HG03432 (cell line): ENCODE data around the gene RUSC2.
"Not testable (repeated sequence)": the region's sequence is repeated elsewhere in the genome, so short reads cannot be mapped to it uniquely, and the experiment has no call there.

Experiments
- ATAC-seq: cut with Tn5 transposase; IDR thresholded peaks from one replicate; pipeline ENCODE4 v1.9.1; 2021; ENCODE audit warnings: mild to moderate bottlenecking, moderate library complexity; ENCODE audit not compliant: unreplicated experiment

Gene RUSC2, protein sequence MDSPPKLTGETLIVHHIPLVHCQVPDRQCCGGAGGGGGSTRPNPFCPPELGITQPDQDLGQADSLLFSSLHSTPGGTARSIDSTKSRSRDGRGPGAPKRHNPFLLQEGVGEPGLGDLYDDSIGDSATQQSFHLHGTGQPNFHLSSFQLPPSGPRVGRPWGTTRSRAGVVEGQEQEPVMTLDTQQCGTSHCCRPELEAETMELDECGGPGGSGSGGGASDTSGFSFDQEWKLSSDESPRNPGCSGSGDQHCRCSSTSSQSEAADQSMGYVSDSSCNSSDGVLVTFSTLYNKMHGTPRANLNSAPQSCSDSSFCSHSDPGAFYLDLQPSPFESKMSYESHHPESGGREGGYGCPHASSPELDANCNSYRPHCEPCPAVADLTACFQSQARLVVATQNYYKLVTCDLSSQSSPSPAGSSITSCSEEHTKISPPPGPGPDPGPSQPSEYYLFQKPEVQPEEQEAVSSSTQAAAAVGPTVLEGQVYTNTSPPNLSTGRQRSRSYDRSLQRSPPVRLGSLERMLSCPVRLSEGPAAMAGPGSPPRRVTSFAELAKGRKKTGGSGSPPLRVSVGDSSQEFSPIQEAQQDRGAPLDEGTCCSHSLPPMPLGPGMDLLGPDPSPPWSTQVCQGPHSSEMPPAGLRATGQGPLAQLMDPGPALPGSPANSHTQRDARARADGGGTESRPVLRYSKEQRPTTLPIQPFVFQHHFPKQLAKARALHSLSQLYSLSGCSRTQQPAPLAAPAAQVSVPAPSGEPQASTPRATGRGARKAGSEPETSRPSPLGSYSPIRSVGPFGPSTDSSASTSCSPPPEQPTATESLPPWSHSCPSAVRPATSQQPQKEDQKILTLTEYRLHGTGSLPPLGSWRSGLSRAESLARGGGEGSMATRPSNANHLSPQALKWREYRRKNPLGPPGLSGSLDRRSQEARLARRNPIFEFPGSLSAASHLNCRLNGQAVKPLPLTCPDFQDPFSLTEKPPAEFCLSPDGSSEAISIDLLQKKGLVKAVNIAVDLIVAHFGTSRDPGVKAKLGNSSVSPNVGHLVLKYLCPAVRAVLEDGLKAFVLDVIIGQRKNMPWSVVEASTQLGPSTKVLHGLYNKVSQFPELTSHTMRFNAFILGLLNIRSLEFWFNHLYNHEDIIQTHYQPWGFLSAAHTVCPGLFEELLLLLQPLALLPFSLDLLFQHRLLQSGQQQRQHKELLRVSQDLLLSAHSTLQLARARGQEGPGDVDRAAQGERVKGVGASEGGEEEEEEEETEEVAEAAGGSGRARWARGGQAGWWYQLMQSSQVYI (N-terminal part only)

DNA sequence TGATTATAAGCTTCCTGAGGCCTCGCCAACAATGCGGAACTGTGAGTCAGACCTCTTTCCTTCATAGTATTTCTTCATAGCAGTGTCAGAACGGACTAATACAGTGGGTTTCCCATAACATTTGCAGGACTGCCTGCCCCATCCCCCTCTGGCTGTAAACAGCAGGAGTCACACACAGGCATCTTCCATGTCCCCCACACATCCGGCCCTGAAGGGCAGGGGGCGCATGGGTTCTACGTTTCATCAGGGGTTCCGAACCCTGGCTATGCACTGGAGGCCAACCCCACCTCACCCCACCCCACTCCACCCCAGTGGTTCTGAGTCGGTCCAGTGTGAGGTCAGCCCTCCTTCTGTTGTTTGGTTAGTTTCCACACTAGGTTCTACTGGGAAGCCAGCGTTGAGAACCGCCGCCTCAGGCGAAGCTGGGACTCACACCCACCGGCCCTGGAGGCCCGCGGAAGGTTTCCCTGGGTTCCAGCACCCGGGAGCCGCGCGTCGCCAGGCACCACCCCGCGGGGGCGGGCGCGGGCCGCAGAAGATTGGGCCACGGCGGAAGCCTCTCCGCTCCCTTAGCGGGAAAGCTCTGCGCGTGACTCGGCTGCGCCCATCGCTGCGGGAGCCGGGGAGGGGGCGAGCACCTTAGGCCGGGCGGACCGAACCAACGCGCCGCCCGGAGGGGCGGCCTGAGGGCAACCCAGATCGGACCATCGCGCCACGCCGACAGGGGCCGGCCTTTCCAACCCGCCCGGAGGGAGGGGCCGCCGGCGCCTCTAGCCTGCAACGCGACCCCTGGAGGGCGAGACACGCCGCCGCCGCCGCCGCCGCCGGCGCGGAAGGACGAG, at the start of gene RUSC2:
Gene RUSC2, plus strand, starts transcription at position 799 of the 842 bp plus-strand sequence. CDS start 56,411 bp downstream, outside the sequence.
- ATAC-seq: peak; percentile 48

DNA sequence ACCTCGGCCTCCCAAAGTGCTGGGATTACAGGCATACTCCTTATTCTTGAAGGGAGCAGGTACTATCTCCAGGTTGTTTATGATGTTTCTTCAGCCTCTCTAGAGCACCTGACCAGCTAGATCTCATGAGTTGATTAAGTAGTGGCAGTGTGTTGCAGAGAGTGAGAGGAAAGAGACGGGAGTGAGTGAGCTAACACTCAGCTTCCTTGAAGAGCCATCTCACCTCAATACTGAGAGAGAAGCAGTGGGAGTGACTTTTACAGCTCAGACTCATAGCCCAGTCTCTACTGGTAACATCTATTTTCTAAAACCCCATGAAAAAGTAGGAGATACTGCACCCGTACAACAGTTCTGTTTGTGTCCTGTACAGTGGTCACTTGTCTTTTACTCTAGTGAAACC, 43.9 kb upstream of the RUSC2 start:
- ATAC-seq: no peak

DNA sequence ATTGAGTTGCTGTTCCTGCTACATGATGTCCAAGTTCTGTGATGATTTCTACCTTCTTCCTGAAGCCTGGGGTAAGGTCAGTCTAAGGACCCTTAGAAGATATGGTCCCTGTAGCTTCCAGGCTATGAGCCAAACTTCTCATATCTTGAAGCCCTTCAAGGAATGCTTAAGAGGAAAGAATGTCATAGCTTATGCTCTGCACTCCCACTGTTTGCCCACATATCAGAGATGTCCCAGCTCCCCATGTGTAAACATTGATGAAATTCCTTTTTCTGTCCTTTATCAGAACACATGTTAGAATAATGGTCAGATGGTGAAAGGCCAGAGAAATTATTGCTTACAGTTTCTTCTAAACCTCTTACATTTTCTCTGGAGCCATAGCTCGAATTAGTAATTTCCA, 41.4 kb upstream of the RUSC2 start:
- no peak for ATAC-seq

DNA sequence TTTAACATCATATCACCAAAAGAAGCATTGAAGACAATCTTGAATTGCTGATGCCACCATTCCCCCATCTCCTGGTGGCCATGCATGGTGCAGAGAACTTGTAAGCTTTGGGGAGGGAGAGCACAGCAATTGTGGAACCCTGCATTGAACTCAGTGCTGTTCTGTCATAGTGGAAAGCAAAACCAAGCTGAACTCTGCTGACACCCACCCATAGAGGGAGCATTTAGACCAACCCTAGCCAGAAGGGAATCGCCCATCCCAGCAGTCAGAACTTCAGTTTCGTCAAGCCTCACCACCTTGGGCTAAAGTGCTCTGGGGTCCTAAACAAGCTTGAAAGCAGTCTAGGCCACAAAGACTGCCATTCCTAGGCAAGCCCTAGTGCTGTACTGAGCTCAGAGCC, 37.4 kb upstream of the RUSC2 start:
- no peak for ATAC-seq

DNA sequence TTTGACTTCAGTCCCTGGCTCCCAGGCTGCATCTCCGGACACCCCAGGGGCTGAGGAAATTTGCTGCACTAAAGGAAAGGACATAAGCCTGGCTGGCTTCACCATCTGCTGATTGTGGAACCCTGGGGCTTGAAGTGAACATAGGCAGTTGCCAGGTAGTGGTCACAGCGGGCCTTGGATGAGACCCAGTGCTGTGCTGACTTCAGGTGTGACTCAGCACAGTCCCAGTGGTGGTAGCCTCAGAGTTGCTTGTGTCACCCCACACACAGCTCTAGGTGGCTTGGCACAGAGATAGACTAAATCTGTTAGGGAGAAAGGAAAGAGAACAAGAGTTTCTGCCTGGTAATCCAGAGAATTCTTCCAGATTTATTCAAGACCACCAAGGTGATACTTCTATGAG, 36.1 kb upstream of the RUSC2 start:
- no peak for ATAC-seq

DNA sequence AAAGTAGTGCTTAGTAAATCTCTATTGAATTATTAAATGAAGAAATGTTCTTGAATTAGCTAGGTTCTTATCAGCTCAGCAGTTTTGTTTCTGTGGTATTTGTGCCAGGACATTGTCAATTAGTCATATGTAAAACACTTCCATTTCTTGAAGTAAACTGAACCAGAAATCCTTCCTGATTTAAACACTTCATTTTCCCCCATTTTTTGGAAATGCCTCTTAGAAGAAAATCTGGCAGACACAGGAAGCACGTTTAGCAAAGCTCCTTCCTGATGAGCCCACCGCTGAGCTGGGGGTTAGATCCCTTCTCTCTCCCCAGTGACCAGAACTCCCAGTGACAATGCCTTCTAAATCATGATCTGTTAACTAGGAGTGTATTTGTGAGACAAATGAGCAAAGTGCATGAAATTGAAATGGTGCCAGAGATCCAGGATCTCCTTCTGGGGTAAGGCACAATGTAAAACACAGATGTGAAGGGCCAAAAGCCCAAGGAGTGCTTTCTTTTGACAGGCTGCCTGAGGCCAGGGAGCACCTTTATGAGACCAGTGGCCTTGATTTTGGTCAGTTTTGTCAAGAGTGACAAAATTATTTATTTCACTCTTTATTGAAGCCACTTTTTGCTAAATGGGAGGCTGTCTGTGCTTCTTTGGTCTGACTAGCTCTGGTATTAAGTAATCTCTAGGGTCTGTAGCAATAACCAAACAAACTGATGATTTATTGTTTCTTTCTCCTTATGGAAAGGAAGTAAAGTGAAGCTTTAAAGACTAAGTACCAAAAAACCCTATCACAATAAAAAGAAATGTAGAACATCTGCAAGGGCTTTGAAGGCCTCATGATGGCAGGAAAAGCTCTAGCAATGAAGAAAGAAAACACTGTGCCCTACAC, 25.5 kb upstream of the RUSC2 start:
- no peak for ATAC-seq

DNA sequence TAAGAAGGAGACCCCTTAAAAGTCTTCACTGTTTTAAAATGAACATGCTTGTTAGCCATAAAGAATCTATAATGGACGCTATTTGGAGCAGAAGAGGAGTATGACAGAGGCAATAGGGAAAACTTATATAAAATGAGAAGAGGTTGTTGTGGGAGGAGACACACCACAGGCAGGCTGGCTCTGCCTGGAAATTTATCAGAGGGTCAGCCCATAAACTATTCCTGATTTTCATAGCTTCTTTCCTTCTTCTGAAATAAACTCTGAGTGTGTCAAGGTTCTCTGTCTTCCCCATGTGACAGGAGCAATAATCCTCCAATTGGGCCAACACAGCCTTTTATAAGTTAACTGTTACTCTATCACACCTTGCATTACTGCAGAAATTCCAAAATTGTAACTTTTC, 19.6 kb upstream of the RUSC2 start:
- no peak for ATAC-seq

DNA sequence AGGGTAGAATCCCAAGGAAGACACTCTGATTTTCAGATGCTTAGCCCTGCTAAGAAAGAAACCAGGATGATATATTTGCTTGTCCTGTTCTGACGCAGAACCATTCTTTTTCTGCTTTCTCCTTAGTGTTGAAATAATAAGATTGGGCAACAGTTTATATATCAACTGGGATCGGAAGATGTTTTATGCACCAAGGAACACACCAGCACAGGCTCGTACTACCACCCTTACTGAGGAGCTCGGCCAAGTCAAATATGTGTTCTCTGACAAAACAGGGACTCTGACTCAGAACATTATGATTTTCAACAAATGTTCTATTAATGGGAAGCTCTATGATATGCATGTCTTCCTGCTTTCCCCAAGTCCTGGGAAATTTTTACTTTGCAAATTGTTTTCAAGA, 19.0 kb upstream of the RUSC2 start:
- no peak for ATAC-seq

DNA sequence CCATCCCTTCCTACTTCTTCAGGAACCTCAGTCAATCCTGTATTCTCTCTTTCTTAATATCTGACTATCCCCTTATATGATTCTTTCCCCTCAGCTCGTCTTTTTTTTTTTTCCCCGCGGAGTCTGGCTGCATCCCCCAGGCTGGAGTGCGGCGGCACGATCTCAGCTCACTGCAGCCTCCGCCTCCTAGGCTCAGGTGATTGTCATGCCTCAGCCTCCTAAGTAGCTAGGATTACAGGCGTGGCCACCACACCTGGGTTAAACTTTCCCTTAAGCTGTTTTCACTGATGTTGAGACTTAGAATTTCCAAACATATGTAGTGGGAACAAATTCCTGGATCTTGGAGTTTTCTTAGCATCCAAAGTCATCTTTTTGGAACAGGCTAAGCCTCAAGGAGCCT, 13.3 kb upstream of the RUSC2 start:
- no peak for ATAC-seq

DNA sequence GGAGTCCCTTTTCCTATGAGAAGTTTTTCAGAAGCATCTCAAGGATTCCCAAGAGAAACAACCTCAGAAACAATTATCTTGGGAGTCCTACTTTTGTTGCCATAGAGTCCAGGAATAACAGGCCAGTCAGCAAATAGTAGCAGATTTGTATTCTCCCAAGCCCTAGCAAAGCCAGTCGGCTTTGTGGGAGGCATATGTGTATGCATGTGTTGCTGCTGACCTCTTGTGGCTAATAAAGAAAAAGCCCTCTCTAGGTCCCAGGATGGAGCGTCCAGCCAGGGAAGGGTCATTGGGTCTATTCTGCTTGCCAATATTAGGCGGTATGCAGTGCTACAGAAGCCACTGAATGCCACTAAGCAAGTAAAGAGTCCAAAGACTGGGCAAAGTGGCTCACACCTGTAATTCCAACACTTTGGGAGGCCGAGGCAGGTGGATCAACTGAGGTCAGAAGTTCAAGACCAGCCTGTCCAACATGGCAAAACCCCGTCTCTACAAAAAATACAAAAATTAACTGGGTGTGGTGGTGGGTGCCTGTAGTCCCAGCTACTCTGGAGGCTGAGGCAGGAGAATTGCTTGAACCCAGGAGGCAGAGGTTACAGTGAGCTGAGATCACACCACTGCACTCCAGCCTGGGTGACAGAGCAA, 12.6 kb upstream of the RUSC2 start:
- not testable (repeated sequence) for ATAC-seq

DNA sequence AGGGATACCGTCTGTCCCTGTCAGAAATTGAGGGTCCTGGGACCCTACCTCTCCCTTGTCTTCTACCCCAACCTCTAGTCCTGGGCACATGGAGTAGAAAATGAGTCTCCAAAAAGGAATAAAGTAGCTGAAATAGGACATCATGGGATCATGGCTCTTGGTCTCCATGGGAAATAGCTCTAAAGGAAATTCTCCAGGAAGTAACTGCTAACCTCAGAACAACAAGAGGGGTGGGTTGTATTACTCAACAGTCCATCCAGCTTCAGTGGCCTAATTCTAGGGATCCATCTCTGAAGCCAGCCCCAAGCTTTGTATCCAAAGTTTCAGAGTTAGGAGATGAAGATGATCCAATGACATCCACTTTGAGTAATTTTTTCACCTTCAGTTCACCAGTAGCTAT, 11.0 kb upstream of the RUSC2 start:
- ATAC-seq: no peak

DNA sequence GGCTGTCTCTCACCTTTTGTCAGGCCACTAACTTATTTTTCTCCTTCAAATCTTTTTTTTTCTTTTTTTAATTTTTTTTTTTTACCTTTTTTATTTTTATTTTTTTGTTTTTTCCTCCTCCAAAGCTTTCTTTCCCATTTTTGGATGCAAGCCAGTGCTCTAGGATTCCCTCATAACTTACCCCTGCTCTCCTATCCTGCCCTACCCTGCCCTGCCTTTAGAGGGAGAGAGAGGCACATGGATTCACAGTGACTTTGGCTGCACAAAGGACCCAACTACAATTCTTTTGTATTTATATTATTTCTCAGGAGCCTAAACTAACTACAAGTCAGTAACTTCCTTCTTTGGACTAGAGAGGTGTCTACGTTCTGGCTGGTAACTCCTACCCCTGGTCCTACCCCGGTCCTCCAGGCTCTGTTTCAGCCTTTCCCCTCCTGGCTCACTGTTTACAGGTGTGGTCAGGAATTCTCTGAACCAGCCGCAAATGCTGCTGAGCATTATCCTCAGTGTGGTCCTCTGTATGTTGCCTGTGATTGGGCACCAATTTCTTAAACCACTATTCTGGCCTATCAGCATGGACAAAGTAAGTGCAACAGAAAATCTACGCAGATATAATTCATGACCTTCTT, 8.4 kb upstream of the RUSC2 start:
- ATAC-seq: no peak

DNA sequence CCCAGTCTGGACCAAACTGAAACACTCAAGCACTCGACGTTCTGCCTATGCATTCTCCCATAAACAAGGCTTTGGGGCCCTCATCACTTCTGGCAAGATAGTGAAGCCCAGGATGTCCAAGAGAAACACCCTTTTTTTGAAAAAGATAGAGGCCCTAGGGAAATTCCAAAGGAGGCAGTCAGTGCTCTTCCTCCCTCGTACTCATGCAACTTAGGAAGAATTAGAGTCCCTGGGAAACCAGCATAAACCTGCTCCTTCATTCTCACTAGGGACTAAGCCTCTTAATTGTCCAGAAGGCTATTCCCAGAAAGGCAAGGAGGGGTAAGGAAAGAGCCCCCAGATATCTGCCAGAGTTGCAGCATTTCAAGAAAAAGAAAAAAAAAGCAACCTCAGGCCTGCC, 7.8 kb upstream of the RUSC2 start:
- no peak for ATAC-seq

DNA sequence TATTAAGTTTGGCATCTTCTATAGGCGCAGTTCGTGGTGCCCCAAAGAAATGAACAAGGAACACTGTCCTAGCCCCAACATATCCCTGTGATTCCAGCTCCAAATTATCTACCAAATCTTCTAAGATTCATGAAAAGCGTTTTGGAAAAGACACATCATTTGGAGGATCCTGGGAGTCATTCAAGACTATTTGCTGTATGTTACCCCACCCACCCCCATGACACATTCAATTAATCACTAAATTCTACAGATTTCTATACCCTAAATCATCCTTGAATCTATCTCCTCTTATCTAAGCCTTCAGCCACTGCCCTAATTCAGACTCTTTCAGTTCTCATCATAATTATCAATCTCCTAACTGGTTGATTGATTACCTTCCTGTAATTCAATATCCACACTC, 5.5 kb upstream of the RUSC2 start:
- ATAC-seq: no peak

DNA sequence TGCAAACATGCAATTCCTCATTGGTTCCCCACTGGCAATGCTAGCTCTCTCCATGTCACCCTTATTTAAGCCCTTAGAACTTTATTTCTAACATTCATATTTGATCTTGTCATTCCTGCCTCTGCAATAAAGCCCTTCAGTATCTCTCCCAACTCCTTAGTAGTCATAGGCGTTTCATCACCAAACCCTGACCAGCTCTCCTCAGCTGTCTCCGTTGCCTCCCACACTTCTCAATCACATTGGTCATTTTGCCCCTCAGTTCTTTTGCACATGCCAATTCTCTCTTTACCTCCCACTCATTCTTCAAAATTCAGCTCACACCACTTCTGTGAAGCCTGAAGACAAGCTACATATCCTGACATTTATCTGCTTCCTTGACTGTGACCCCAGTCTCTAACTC, 2.8 kb upstream of the RUSC2 start:
- no peak for ATAC-seq

DNA sequence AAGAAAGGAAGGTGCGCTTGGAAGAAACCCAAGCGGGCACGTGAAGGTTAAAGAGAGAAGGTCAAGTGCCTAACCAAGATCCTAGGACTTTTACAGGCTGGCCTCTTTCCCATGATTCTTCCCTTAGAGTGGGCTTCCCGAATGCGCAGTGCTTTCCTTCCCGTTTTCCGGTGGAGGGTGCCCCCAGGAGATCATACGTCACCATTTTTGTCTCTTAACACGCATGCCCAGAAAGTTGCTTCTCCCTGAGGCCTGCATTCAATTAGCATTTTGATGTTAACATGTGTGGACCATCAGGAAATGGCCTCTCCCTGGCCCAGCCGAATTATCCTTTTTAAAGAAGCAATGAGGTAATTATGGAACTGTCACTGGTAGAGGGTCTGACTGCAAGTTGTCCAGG, 1.9 kb upstream of the RUSC2 start:
- ATAC-seq: no peak

DNA sequence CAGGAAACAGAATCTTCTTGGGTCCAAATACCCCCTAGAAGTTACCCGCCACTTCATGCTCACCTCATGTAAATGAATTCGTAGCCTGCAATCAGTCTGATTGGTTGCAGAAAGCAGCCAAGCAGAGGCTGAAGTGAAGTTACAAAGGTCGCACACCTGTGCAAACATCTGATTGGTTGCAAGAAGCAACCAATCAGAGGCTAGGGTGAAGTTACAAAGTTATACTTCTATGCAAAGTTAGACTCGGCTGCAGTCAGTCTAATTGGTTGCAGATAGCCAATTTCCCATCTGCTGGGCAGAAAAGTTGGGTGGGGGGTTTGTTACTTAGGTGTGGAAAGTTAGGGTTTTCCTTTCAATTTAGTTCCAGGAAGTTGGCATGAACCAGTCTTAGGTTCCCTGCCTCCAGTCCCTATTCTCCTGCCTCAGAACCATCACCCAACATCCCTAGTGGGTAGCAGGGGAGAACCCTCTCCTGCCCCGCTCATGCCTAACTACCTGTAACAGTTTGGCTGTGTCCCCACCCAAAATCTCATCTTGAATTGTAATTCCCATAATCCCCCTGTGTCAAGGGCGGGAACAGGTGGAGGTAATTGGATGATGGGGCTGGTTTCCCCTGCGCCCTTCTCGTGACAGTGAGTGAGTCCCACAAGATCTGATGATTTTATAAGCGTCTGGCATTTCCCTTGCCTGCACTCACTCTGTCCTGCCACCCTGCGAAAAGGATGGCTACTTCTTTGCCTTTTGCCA, 1.2 kb upstream of the RUSC2 start:
- ATAC-seq: no peak
